AG09319 (cell line): Measurements from ENCODE around the gene SIM1.

ENCODE experiments used
- DNase-seq: peaks from one replicate; pipeline ENCODE4 v3.0.0-alpha.2; 2010; ENCODE audit warnings: low read depth; ENCODE audit errors: extremely low read depth
- CTCF ChIP-seq: IDR thresholded peaks from 2 replicates; pipeline ENCODE4 v1.5.1; 2011; ENCODE audit warnings: low read depth, mild to moderate bottlenecking, inconsistent platforms, low read length, moderate library complexity

The SIM1 gene

GRCh38 chr6:100493206-100493888 is 28.6 kb upstream of the SIM1 start:
- TF ChIP-seq CTCF, result no peak
- no peak for DNase-seq

GRCh38 chr6:100491952-100492670 is 27.4 kb upstream of the SIM1 start:
- no peak for TF ChIP-seq CTCF
- no peak for DNase-seq

- no peak for TF ChIP-seq CTCF
These were observed 25.3 kb upstream of the SIM1 start for GRCh38 chr6:100490065-100490464.

GRCh38 chr6:100488244-100488643 is 23.5 kb upstream of the SIM1 start:
- no peak for DNase-seq
- TF ChIP-seq CTCF, result no peak

More at GRCh38 chr6:100490065-100490464, 25.3 kb upstream of the SIM1 start:
- DNase-seq, result no peak

GRCh38 chr6:100487638-100488037 is 22.9 kb upstream of the SIM1 start:
- TF ChIP-seq CTCF, result no peak

GRCh38 chr6:100485268-100485667 is 20.5 kb upstream of the SIM1 start:
- TF ChIP-seq CTCF, result no peak
- DNase-seq, result no peak

More at GRCh38 chr6:100487638-100488037, 22.9 kb upstream of the SIM1 start:
- DNase-seq, result no peak

GRCh38 chr6:100484474-100484873 is 19.8 kb upstream of the SIM1 start:
- DNase-seq, result no peak
- no peak for TF ChIP-seq CTCF
